RCC 7860 (cell line): ENCODE data around the gene TMEM213.

Experiments
- DNase-seq: peaks from one replicate; pipeline ENCODE4 v3.0.0-alpha.2; 2015; ENCODE audit warnings: low spot score
- FAIRE-seq: peaks from 2 replicates; lab custom pipeline; 2012; peaks lifted over from hg19 to GRCh38; lab: Jason Lieb, UNC

The TMEM213 gene

DNA sequence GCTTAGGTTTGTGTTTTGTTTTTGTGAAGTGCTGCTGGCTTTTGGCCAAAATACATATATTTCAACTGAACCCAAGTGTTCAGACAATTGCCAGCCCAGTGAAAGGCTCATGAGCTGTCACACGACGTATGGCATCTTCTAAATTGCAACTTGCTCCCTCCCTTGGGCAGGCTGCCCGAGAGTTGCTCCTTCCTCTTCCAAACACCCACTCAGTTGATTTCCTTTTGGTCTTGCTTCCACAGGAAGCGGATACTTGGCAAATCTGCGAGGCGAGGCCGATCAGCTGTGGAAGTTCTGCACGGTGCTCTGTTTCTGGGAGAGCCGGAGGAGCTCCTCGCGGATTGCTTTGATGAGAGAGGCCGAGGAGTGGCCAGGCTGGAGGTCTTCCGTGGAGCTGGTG is 39.8 kb downstream of the TMEM213 start:
- no peak for DNase-seq
- no peak for FAIRE-seq

DNA sequence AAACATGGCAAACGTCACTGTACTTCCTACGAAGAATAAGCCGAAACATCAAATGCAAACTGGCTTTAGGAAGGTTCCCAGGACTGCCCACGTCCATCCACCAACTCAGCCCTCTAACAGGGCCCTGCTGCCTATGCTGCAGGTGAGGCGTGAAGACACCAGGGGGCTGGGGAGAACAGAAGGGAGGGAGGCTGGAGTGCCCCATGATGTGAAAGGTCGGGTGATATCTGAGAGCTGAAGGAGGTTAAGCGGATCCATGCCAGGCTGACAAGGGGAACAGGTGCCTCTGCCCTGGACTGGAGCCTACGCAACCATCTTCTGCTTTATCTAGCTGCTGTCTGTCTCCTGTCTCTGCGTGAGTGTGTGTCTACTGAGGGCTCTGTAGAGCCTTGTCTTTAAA is 40.4 kb downstream of the TMEM213 start:
- DNase-seq (no peak), FAIRE-seq (no peak)

DNA sequence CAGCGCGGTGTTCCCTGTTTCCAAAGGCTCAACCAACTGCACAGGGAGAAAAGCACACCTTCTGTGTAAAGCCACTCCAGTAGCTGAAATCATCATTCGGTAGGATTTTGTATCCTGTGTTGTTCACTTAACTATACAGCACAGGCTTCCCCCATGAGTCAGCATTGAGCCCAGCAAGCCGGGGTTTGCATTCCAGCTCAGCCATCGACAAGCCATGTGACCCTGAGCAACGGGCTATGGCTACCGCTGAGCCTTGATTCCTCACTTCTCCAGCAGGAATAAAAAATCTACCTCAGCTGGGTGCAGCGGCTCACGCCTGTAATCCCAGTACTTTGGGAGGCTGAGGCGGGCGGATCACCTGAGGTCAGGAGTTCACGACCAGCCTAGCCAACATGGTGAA is 44.3 kb downstream of the TMEM213 start:
- peak; percentile 92 for FAIRE-seq
- peak; percentile 85 for DNase-seq

DNA sequence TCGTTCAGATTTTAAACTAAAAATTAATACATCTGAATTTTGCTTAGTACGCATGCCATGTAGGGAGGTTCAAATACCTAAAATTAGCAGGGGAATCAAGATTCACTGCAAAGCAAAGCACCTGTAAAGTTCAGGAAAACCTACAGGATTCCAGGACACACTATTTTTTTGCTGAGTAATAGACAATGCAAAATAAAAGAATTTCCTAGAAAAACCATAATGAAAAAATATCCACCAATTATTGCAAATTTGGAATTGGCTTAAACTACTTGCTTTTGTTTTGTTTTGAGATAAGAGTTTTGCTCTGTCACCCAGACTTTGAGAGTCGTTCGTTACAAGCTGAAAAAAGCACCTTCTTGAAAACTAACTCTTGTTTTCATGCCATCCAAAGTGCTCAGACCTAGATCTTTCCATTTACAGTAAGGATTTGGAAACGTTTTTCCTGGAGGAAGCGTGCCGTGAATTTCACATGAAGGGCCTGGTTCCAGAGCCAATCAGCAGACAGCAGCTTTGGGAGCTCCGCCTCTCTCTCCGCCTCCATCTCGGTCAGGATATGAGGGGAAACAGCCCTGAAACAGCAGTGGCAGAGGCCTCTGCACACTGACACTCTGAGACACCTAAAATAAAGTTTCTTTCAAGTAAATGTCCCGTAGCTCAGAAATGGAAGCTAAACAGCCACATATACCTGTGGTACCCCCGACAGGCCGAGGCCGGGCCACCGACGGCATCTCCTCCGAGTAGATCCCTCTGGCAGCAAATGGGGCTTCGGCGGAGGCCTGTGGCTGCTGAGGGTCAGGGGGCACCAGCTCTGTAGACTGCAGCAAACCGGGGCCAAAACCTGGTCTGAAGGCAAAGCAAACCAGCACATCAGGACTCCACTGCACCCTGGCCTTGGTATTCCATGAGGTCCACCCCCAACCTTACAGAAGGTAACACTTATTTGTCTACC is 46.1 kb downstream of the TMEM213 start:
- no peak for DNase-seq
- no peak for FAIRE-seq

DNA sequence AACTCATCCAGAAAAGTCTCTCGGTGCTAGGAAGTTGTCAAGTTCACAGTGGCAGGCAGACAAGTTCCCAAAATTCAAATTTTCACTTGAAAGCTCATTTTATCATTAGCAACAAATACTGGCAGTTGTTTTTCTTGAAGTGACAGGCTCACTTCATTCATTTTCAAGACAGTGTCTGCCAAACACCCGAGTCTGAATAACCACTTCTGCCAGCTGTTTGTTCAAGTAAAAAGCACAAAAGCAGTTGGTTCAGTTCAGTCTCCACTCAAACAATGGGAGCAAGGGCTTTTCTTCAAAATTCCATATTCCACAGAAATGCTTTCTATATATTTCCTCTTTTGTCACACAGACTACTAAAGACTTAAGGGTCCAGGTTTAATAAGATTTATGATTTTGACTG is 47.9 kb downstream of the TMEM213 start:
- FAIRE-seq: no peak
- no peak for DNase-seq

DNA sequence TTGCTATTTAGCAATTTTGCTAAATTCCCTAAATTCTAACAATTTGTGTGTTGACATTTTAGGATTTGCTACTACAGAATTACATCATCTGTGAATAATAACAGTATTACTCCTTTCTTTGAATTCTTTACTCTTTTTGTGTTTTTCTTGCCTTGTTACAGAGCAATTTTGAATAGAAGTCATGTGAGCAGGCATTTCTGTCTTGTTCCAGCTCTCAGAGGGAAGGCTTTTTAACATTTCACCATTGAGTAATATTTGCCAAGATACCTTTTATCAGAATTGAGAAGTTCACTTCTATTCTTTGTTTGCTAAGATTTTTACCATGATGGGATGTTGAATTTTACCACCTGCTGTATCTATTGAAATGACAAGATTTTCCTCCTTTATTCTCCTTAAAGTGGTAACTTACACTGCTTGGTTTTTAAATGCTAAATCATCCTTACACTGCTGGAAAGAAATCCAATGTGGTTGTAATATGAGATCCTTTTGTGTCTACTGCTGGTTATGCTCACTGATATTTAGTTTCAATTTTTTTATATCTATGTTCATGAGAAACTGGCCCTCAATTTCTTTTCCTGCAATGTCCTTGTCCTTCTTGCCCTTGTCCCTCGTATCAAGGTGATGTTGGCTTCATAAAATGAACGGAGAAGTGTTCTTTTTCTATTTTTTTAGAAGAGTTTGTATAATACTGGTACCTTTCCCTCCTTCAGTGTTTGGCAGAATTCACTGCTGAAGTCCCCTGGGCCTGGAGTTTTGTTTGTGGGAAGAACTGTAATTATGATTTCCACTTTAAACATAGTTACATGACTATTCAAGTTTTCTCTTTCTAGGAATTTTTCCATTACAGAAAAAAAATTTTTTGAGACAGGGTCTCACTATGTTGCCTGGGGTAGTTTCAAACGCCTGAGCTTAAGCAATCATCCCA is 50.5 kb downstream of the TMEM213 start:
- DNase-seq: no peak
- FAIRE-seq: no peak

DNA sequence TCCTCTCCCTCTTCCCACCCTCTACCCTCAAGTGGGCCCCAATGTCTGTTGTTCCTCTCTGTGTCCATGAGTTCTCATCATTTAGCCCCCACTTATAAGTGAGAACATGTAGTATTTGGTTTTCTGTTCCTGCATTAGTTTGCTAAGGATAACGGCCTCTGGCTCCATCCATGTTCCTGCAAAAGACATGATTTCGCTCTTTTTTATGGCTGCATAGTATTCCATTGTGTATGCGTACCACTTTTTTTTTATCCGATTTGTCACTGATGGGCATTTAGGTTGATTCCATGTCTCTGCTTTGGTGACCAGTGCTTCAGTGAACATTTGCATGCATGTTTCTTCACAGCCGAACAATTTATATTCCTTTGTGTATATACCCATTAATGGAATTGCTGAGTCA is 51.9 kb downstream of the TMEM213 start:
- FAIRE-seq (no peak), DNase-seq (no peak)

DNA sequence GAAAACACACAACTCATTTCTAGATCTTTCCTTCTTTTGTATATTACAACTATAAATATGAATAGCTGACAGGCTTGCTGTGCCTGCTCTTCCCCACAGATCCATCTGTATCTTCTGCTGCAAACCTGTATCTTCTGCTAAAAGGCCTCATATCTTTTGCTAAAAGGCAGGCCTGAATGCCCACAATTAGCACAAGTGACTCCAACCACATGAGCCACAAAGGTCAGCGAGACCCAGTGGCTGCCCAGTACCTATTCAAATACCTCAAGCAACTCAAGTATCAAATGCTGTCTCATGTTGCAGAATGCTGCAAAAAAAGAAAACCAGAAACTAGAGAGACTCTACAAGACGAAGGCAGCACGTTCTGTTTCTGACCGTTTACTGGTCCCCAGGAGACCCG is 54.7 kb downstream of the TMEM213 start:
- FAIRE-seq (no peak), DNase-seq (no peak)

DNA sequence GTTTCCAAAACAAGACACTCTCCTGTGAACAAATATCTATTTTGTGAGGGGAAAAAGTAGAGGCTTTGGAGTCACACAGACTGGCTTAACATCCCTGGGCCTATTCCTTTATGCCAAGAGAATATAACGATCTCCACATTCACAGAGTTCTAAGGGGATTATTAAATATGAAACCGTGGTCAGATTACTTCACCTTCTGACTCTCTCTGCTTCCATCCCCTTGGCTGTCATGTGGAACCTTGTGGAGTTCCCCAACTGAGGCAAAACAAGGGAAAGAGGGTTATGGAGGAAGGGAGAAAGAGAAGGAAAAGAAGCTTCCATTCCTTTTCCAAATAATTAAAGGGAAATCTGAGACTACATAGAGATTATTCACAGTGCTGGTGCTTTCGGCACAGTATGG is 55.7 kb downstream of the TMEM213 start:
- FAIRE-seq: no peak
- DNase-seq: no peak

DNA sequence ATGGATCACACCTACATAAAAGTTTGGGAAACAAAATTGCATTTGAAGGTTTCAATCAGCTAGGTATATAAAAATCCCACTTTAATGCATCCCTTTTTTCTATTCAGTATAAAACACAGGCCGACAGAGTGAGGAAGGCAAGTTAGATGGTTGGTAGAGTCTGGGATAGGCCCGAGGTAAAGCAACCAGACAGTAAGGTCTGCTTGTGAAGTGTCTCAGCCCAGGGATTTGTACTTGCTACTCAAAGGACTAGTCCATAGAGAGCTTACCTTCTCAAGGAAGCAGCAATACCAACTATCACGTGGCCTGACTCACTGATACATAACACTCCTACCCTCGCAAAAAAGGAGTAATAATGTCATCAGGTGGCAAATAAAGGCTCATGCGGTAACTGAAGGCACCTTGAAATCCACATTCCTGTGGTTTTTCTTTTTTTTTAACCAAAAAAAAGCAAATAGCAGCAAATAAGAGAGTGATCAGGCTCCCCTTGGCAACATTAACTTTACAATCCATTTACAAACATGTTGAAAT is 56.4 kb downstream of the TMEM213 start:
- DNase-seq (no peak), FAIRE-seq (no peak)

DNA sequence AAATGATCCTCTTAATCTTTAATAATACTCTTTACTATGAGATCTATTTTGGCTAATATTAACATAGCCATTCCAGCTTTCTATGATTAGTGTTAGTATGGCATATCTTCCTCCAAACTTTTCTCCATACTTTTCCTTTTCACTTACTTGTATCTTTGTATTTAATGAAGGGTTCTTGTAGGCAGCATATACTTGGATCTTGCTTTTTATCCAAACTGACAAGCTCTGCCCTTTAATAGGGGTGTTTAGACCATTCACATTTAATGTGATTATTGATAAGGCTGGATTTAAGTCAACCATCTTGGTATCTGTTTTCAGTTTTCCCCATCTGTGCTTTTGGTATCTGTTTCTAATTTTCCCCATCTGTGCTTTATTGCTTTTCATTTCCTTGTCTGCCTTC is 59.9 kb downstream of the TMEM213 start:
- no peak for DNase-seq

DNA sequence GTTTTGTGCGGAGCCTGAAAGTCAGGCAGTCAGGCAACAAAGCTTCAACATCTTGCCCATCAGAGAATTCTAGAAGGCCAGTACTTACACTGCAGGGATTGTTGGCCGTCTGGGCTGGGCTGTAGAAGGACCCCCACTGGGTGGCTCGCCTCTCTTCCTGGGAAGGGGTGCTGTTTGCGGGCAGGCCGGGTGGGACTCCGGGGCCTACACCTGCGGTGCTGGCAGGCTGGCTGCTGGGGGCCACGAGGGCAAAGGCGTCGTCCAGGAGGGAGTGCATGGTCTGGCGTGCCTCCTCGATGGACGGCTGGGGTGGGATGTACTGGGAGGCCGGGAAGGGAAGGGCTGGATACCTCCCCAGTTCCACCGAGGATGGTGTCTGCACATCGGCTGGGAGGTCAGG is 63.3 kb downstream of the TMEM213 start:
- DNase-seq (no peak), FAIRE-seq (no peak)

More for the DNA sequence above, 59.9 kb downstream of the TMEM213 start:
- FAIRE-seq: no peak

DNA sequence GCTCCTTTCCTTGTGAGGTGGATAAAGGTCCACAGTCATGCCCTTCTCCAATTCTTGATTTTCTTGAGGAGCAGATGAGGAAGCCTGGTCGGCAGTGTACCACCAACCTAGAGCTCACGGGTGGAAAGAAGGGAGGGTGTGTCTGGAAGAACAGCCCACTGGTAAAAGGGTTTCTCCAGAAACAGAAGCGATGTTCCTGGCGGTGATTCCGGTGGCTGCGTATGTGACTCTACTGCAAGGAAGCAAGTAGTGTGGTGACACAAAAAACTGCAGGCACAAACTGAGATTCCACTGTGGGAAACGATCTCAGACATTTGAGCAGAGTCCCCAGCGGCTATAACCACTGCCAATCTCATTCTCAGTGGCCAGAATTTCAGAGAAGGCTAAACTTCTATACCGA is 66.1 kb downstream of the TMEM213 start:
- DNase-seq (no peak), FAIRE-seq (no peak)

DNA sequence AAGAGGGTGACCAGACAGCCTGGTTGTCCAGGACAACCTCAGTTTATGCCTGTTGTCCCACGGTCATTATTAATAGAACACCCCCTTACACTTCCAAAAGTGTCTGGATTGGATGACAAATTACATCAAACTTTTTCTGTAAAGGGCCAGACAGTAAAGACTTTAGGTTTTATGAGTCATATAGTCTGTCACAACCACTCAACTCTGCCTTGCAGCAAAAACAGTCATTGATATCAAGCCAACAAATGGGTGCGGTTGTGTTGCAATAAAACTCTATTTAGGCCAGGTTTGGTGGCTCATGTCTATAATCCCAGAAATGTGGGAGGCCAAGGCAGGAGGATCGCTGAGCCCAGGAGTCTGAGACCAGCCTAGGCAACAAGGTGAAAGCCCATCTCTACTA is 66.9 kb downstream of the TMEM213 start:
- FAIRE-seq (peak; percentile 83), DNase-seq (peak; percentile 83)

DNA sequence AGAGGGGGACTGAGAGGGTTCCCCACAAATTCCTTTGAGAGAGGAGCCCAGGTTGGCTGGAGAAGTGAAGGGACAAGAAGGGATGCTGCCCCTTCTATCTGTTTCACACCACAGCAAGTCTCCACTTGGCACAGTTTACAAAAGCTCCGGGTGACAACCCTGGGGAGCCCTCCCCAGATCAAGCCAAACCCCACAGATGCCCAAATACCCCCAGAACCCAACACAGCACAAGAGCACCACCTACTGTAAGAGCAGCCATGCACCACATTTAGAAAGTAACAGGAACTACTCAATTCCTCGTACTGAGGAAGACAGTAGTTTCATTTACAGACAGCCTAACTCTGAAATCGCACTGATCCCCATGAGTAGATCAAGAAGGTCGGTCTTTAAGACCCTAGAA is 68.0 kb downstream of the TMEM213 start:
- FAIRE-seq (no peak), DNase-seq (no peak)

DNA sequence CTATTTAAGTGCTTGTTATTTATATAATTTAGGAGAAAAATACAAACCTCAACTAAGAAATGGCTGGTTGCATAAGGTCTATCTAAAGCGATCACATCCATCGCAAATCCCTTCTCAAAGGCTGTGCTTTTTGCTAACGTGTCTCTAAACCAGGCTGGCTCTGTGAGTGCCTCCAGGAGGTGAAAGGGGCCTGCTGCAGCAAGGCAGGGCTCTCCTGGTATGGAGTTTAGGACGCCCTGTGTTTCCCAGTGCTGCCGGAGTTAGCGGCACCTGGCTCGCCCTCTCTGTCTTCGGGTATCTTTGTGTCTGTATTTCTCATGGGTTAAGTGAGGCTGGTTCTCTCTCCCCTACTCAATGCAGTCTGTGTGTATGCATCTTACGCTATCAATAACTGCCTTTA is 68.6 kb downstream of the TMEM213 start:
- FAIRE-seq: no peak

DNA sequence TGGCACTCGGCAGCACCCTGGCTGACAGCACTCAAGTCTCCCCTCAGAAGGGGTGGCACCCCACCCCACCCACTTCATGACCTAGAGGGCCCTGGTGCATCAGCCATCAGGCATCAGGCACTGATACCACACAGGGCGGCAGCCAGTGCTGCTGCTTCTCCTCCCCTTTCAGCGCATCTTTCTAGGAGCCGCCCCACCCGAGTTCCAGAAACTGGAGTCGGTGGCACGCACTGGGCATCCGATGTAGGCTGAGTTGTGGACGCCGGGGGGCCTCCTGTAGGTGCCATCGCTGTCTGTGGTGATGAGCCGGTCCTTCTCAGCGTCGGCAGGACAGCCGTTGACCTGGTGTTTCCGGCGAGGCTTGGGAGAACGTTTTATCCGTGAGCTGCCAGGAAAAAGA is 70.0 kb downstream of the TMEM213 start:
- FAIRE-seq: no peak
- no peak for DNase-seq

More for the DNA sequence above, 68.6 kb downstream of the TMEM213 start:
- DNase-seq: no peak

DNA sequence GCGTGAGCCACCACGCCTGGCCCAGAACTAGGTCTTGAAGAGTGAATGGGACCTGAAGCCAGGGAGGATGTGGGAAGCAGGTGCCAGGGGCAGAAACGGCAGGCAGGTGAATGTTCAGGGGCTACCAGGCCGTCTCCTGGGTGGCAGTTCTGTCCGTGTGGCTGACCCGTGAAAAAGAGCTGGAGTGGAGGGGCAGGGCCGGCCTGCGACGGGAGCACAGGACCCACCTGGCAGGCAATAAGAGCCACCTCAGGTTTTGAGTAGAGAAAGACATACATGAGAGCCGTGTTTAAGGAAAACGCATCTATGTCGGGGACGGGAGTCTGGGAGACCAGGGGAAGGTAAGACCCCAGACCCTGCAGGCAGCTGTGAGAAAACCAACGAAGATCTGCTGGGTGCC is 70.9 kb downstream of the TMEM213 start:
- no peak for FAIRE-seq
- no peak for DNase-seq

DNA sequence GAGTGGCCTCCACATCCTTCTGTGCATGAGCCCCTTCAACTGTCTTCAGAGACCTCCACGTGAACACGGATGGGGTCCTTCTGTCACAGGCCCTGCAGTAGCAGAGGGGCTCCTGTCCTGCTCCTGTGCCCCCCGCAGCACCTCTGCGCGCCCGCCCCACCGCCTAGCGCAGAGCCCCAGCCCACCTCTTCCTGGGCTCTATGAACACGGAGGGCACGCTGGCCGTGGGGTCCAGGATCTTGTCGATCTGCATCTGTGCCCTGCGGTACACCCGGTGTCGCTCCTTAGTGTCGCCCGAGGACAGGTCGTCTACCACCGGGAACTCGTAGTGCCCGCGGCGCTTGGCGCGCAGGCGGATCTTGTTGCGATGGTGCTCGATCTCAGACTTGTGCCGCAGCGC is 71.6 kb downstream of the TMEM213 start:
- DNase-seq (no peak), FAIRE-seq (no peak)

DNA sequence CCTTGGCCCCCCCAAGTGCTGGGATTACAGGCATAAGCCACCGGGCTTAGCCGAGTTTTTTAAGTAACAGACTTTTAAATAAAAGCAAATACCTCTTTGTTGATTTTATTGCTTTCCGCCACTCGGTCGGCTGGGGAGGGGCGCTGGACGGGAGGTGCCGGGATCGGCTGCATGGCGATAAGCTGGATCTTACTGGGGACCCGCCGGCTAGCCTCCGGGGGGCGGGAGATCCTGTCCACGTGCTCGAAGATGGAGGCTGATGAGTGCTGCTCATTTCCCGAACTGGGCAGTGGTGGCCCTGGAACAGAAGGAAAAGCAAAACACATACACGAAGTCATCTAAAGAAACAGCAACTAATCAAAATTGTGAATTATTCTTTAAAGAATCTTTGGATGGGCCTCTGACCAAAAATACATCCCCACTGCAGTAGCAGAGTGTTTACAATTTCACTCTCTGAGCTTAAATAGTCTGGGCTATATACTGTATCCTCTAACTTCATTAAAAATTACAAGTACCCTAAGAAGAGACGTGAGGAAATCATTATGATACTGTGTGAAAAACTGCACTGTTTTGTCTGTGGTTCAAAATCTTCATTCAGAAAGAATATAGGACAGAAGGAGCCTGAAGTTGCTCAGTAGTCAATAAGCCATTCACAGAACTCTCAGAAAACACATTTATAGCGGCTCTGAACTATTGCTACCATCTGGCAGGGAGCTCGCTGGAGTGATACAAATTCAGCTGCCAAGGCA is 73.4 kb downstream of the TMEM213 start:
- FAIRE-seq: no peak
- no peak for DNase-seq

DNA sequence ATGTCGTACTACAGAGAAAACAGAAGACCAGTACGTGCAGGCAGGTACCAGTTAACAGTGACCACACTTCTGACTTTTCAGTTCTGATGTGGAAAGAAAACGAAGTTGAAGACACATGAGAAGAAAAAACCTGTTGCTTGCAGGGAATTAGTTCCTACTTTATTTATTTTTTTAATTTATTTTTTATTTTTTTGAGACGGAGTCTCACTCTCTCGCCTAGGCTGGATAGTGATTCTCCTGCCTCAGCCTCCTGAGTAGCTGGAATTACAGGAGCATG is 74.0 kb downstream of the TMEM213 start:
- no peak for FAIRE-seq
- DNase-seq: no peak
